Activated naive CD4-positive, alpha-beta T cell treated with anti-CD3 and anti-CD28 coated beads, Interleukin-2, amount 50 U/mL, for 16 hours (primary cell): ENCODE measurements around the gene KAZN.
A peak's percentile ranks its signal among the peaks of the same experiment; 100 is the strongest.
"Not testable (repeated sequence)": the region's sequence is repeated elsewhere in the genome, so short reads cannot be mapped to it uniquely, and the experiment has no call there.

Source experiments
- DNase-seq: peaks from one replicate; pipeline ENCODE4 v3.0.0-alpha.2; 2020

KAZN gene

DNA sequence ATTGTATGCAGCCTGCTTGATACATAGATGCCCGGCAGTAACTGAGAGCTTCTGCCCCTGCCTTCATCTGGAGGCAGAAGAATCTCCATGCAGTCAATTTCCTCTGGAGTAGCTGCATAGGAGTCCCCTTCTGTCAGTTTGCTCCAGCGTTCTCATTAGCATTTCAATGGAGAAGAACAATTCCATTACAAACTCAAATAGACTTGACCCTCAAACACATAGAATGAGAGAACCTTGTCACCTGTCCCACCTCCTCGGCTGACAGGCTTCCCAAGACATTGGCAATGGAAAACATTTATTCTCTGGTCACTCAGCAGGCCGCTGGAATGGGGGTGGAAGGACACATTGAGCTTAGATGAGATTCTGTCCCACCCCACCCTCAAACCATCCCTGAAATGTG lies 509.4 kb downstream of the KAZN start:
- DNase-seq = no peak

DNA sequence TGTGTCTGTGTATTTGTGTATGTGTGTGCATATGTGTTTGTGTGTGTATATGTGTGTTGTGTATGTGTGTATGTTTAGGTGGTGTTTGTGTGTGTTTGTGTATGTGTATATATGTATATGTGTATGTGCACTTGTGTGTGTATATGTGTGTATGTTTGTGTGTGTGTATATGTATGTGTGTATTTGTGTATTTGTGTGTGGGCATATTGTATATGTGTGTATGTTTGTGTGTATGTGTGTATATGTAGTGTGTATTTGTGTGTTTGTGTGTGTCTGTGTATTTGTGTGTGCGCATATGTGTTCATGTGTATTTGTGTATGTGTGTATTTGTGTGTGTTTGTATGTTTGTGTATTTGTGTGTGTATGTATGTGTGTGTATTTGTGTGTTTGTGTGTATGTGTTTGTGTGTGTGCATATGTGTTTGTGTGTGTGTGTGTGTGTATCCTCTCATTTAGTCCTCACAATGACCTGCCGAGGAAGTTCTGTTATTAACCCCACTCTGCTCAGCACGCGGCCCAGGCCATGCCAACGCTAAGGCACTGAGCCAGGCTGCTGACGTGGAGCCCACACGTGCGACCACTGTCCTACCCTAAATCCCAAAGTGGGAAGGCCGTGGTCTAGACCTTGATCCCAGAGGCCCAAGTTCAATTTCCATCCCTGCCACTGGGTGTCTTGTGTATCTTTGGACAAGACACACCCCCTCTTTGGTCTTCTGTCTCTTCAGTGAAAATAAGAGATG lies 511.8 kb downstream of the KAZN start:
- DNase-seq = no peak

DNA sequence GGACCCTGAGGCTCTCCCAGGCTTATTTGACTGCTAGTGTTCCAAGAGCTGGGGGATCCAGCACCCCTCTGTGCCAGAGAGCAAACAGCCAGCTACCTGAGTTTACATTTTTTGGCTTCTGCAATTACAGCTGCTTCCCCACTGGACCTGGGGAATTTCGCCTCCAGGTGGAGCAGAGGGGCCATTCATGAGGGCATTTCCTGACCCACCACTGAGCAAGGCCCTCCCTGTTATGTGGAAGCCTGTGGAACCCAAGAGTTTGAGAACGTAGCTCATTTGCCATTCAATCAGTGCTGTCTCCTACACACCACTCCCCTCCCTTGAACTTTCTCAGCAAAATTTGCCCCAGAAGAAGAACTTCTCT lies 512.4 kb downstream of the KAZN start:
- no peak for DNase-seq

DNA sequence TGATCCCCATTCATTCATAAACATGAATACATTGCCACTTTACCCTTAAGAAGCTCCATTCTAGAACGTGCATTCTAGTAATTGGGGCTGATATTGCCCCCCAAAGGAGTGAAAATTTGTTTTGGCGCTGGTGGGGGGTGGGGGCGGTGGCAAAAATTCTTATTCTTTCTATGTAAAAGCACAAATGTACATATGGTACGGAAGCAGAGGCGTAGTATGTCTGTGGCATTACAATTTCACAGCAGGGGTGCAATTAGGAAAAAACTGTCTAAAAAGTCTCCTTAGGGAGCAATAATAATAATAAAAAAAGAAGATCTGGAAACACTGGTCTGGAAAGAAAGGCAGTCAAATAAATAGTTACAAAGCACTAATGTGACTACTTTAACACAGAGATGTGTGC lies 514.7 kb downstream of the KAZN start:
- no peak for DNase-seq

DNA sequence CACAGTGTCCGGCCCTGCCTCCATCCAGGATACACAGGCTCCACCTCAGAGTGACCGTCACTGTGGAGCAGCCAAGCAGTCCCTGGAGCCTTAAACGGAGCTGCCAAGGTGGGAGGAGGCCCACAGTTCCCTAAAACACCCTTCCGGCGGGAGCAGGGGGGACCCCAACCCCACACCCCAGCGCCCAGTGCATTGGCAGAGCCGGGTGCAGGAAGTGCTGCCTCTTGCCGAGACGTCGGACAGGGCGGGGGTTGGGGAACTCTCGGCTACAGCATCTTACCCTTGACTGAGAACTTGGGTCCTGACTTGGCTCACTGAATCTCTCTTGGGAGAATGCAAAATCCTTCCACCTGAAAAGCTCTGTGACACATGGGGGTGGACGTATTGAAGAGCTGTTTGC lies 516.4 kb downstream of the KAZN start:
- DNase-seq = no peak

DNA sequence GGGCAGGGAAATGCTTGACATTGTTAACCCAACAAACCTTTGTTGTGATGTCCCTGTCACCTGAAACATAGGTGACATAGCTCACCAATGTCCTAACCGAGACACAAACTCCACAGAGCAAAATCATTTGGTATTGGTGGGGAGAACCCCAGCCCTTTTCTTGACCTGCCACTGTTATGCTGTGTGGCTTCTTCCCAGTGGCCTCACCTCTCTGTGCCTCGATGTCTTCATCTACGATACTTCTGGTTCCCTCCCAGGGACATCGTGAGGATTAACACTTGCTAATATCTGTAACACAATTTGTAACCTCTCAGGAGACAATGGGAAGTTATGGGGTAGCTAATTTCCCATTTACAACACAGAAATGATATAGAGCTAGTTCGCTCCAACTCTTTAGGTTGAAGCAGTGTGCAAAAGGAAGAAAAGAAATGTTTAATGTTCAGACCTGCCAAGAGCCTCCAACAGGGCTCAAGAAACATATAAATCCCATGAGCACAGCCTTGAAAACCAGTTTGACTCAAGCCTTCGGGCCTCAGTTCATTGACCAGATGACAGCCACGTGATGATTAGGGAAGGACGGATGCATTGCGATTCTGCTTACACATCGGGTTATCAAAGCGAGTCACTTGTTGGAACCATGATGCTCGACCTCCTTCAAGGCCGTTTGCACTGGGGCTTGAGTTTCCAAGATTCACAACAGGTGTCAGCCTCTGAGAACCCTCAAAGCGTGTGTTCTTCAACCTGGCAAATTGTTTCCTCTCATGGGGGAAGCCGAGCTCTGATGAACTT lies 517.3 kb downstream of the KAZN start:
- no peak for DNase-seq

DNA sequence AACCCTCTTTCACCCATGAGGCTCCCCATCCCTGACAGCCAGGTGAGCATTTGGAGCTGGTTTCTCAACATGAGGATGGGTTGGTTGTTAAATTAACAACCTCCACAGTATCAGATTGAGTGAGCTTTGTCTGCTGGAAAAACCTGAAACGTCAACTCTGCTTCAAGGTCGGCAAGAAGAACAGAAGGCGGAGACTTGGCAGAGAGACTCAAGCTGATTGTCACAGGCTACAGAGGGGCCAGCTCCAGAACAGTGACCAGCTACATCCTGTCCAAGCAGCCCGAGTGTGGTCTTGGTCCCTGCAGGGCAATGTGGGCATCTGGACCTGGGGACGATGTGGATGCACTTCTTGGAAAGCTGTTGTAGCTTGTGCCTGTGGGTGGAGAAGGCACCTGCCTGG lies 518.5 kb downstream of the KAZN start:
- no peak for DNase-seq

DNA sequence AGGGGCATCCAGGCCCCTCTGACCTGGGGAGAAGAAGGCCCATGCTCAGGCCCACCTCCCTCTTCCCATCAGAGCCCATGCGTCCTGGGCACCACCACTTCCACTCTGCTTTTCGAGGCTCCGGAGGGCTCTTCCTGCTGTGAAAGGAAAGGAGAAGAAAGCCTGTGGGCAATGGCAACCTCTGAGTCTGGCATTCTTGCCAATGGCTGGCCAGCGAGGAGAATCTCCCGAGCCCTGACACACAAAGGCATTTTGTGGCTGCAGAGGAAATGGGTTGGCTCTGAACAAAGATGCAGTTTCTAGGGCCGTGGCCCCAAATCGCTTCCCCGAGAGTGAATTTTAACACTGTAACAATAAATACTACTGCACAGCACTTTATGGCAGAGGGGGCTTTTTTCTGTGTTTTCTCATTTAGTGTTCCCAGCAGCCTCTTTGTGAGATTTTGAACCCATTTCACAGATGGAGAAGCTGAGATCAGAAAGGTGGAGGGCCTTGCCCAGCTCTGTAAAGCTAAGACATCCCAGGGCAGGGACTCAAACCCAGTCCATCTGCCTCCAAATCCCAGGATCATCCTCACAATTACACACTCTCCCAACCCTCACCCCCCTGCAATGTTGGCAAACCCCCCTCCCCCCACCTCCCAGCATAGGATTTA lies 519.3 kb downstream of the KAZN start:
- DNase-seq = no peak

DNA sequence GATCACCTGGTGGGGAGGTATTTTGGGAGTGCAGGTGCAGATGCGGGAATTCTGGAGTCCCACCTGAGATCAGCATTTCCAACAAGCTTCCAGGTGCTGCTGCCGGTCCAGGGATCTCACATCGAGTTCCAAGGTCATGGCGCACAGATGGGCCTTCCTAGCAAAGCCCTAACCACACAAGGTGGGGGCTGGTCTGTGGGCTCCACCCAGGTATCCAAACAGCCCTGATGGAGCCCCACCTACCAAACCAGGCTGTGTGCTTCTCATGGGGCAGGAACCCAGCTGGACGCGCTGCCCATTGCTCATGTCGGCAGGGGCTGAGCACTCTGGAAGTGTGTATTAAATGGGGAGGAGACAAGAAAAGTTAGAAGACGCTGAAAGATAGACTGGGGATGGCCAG lies 520.1 kb downstream of the KAZN start:
- DNase-seq = no peak

DNA sequence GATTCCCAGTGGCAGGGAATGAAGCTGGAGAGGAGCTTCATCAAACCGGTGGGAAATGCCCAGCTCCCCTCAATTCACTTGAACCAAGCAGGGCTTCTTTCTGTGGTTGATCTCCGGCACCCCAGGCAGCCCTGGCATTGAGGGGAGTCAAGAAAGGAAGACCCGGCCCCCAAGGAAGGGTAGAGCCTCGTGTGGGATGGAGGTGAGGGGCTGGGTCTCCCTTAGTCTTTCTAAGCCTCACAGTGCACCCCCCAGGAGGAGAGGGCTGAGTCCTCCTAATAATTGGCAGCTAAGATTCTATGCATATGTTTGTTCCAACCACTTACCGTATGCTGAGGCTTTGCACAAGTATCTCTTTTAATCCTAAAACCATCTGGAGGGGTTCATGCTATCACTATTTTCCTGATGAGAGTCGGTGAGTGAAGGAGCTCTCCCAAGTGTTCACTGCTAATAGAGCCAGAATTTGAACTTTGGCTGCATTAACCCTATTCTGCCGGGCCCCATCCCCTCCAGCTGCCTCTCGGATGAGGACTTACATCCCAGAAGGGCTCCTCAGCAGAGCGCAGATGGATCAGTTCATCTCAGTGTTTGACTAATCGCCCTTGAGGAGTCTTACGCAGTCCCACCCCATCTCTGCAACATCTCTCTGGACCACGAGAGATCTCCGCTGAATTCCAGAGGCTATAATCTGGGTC lies 521.9 kb downstream of the KAZN start:
- DNase-seq = no peak

DNA sequence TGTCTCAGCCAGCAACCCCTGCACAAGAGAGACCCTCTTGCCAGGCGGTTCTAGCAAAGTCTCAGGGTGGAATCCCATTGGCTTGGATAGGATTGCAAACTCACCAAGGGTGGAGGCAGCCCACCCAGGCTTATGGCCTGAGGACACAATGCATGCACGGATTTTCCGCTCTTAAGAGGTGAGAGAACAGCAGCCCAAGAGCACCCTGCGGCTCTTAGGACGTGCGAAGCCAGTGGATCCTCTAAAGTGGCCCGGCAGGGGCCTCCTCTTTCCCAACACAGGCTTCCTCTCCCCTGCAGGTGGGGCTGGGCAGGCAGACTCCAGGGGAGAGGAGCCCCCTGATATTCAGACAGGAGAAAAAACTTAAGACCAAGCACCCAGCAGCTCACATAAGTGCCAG lies 523.8 kb downstream of the KAZN start:
- DNase-seq = no peak

DNA sequence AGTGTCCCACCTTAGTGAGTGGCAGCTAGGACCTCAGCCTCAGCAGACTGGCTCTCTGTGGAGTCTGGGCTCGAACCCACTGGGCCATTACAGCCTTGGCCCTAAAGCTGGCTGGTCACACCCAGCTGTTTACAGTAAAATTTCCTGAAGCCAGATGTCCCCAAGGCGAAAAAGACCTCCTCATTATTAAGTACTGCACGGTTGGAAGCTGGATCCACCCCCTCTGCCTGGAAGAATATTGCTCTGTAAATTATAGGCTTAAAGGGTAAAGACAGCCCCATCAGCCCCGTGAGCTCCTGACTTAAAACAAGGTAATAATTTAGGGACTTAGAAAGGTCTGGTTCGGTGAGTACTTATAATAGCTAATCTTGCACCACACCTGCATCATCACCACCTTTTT lies 524.8 kb downstream of the KAZN start:
- DNase-seq = no peak

DNA sequence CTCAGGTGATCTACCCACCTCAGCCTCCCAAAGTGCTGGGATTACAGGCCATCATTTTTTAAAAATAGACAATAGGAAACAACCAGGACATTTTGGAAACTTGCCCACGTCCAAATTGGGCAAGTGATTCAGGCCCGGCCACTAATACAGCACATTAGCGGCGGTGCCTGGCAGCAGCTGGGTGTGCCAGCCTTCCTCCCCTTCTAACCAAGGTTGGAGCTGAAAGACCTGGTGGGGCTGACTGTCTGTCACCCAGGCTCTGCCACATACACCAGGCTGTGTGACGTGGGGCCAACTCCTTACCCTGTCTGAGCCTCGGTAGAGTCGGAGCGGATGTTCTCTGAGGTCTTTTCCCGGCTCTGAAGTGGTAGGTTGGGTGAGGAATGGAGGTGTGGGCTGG lies 525.4 kb downstream of the KAZN start:
- no peak for DNase-seq

DNA sequence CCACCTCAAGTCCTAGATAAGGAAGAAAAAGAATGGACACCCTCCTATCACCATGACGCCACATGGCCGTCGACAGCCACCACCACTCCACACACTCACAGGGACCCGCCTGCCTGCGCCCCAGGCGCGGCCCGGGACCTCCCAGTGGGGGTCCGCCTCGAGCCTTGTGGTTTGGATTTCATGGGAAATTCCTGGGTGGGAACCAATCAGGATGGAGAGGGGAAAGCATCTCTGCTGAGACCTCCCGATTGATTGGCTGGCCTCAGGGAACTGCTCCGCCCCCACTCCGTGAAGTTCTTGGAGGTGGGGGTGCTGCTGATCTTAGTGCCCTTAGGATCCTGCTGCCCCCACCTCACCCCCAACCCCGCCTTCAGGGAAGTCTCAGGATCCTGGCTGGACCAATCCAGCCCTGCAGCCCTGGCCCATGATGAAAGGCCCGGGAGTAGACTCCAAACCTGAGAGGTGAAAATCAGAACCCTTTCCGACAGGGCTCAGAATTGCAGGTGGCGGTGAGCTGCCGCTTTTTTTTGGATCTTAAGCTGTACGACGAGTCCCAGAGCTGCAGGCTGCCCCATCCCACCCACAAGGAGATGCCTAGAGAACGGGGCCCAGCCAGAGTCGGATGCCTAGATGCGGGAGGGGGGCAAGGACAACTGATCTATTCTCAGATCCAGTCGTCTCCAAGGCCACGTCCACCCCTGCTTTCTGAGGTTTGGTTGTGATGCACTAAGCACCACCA lies 526.0 kb downstream of the KAZN start:
- no peak for DNase-seq

DNA sequence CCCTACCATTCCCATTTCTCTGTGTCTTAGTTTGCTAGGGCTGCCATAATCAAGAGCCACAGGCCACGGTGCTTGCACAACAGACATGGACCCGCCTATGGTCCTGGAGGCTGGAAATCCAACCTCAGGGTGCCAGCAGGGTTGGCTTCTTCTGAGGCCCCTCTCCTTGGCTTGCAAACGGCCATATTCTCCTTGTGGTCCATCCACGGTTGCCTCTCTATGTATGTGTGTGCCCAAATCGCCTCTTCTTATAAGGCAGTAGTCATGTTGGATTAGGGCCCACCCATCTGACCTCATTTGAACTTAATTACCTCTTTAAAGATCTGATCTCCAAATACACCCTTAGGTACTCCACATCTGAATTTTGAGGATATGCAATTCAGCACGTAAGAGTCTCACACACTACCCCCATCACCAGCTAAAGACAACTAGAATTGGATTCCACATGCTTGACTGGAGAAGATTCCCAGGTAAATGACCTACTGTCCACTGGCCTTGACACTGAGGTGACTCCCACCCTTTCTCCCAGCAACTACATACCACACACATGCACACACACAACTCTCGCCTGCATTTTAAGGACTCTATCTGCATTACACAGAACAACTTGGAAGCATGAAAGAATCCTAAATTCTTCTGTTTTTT lies 526.7 kb downstream of the KAZN start:
- DNase-seq = no peak

DNA sequence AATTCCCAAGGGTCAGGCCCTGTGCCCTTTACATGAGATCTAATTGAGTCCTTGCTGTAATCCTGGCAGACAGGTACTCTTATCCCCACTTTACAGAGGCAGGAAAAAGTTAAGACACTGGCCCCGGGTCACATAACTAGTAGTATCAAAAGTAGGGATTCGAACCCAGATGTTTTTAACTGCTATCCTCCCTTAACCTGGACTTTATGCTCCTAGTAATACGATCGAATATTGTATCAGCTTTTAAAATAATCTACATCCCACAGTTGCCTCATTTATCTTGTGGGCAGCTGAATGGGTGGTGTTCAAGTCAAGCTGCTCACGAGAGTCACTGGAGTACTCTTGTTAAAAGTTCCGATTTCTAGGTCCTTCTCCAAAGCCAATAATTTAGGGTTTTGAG lies 529.6 kb downstream of the KAZN start:
- DNase-seq = no peak

DNA sequence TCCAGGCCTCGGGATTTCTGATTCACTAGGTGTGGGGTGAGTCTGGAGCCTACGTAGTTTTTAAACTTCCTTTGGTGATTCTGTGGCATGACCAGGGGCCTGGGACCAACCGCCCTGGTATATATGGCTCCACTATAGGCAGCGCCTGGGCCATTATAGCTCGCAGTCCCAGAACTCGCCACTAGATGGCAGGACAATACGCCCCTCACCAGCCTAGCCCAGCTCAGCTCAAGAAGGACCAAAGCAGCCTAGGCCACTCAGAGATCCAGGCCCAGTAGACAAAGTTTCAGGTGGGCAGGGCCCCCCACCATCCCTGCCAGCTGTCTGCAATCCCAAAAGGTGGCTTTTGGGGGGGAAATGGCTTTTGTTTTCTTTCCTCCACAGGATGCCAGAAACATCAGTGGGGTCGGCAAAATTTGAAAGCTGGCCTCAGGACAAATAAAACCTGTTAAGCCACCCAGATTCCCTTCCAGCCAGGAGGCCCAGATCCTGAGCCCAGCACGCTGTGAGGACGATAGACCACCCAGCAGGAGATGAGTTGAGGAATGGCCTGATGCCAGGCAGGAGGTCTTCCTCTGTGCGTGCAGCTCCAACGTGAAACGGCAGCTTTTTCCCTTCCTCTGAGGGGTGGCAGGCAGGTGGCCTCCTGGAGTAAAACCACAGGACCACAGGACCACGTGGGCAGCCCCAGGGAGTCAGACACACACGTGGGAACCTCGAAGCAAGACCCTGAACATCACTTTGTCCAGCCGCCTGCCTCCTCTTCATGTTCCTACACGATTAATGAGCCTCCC lies 530.2 kb downstream of the KAZN start:
- DNase-seq = peak; percentile 67

DNA sequence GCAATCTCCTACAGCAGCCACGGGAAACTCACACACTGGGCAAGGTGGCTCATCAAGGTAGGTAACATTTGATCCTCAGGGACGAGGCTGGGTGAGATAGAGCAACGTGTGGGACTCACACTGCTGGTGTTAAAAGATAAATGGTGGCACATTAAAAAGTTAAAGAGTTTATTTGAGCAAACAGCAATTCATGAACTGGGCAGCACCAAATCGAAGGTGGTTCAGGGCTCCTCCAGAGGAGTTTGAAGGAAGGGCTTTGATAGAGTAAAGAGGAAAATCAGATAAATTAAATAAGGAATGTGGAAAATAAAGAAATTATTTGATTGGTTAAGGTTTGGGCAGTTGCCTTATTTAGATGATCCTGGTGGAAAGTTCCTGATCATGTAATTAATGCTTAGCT lies 531.5 kb downstream of the KAZN start:
- no peak for DNase-seq

DNA sequence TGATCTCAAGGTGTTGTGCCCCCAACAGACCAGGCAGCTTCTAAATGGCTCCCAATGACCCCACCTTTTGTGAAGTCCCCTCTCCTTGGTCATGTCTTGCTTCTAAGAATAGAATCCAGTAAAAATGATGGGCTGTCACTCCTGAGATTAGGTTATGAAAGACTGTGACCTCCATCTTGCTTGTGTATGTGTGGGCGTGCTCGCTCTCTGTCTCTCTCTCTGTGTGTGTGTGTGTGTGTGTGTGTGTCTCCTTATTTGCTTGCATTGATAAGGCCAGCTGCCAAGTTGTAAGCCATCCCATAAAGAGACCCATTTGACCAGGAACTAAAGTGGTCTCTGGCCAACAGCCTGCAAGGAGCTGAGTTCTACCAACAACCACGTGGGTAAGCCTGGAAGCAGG lies 532.1 kb downstream of the KAZN start:
- no peak for DNase-seq

DNA sequence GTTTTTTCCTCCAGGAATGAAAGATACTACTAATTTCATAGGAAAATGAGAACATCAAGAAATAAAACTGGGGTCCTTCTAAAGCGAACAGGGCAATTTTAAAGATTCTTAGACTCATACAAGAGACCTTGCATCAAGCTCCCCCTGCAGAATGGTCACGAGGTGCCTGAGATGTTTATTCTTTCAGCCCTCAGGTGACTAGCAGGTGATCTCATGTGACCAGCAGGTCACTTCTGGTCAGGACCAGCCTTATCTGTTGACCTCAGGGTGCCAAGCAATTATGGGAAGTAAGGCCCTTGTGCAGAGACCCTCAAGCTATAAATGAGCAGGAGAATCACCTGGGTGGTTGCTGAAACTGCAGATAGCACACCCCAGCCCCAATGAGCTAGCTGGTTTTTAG lies 534.5 kb downstream of the KAZN start:
- DNase-seq = no peak

DNA sequence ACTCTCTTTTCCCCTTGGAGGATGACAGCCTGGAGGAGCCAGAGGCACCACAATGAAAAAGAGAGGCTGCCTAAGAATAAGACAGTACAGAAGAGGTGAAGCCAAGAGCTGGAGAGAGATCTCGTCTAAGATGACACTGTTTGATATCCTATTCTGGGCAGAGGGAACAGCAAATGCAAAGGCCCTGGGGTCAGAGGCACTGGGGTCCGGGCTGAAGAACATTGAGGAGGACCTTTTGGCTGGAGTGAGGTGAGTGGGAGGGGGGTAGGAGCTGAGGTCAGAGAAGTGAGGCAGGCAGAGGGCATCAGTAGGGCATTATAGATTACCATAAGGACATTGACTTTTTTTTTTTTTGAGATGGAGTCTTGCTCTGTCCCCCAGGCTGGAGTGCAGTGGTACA lies 535.8 kb downstream of the KAZN start:
- DNase-seq = no peak

DNA sequence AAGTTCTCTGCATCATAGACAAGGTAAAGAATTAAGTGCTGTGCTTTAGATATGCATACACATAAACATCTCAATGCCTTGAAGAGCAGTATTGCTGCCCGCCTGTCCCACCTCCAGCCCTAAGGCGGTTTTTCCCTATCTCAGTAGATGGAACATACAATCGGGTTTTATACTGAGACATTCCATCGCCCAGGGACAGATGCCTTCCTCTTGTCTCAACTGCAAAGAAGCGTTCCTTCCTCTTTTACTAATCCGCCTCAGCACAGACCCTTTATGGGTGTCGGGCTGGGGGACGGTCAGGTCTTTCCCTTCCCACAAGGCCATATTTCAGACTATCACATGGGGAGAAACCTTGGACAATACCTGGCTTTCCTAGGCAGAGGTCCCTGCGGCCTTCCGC lies 537.1 kb downstream of the KAZN start:
- DNase-seq = not testable (repeated sequence)
